SU-DHL-6 (cell line): ENCODE results near the gene SMAD7.

ENCODE experiments used
- H2AFZ ChIP-seq: fragments of 200-600 bp; sonication (generic); 2 replicates; pipeline ENCODE4 v1.6.1; 2014; ENCODE audit warnings: low read depth, mild to moderate bottlenecking, moderate library complexity, mixed read lengths, antibody characterized with exemption, low read length; ENCODE audit not compliant: severe bottlenecking
- H3F3A ChIP-seq: fragments of 200-600 bp; shearing (Covaris generic); 2 replicates; pipeline ENCODE4 v1.6.0; 2016; ENCODE audit warnings: antibody characterized with exemption, mild to moderate bottlenecking; ENCODE audit not compliant: insufficient read depth
- H3K27ac ChIP-seq: fragments of 200-600 bp; sonication (generic); 2 replicates; pipeline ENCODE4 v1.5.1; 2016; ENCODE audit warnings: low read depth, mild to moderate bottlenecking, low read length, moderate library complexity, mixed read lengths
- H3K27me3 ChIP-seq: fragments of 200-600 bp; sonication (generic), shearing (Covaris generic); 2 replicates; pipeline ENCODE4 v1.6.0; 2014; ENCODE audit warnings: mild to moderate bottlenecking, low read length
- H3K36me3 ChIP-seq: fragments of 200-600 bp; sonication (generic); 2 replicates; pipeline ENCODE4 v1.6.1; 2014; ENCODE audit warnings: mild to moderate bottlenecking, low read length, mixed read lengths
- H3K4me2 ChIP-seq: fragments of 300-600, 200-600 bp; shearing (Covaris generic), sonication (generic); 2 replicates; pipeline ENCODE4 v1.6.0; 2014; ENCODE audit warnings: low read length, low read depth, mild to moderate bottlenecking; ENCODE audit not compliant: poor library complexity, severe bottlenecking
- H3K4me3 ChIP-seq: fragments of 200-600 bp; sonication (generic); 2 replicates; pipeline ENCODE4 v1.5.1; 2014; ENCODE audit warnings: antibody characterized with exemption, low read length, mild to moderate bottlenecking, mixed read lengths; ENCODE audit not compliant: insufficient read depth, poor library complexity, severe bottlenecking
- H3K79me2 ChIP-seq: fragments of 200-600 bp; sonication (generic); 2 replicates; pipeline ENCODE4 v1.6.1; 2014; ENCODE audit warnings: mild to moderate bottlenecking, low read length, moderate library complexity; ENCODE audit not compliant: insufficient read depth
- H3K9ac ChIP-seq: fragments of 200-600 bp; sonication (generic); 2 replicates; pipeline ENCODE4 v1.7.0; 2014; ENCODE audit warnings: mild to moderate bottlenecking, low read length
- H3K9me2 ChIP-seq: fragments of 200-600 bp; sonication (generic); replicated peaks from 2 replicates; pipeline ENCODE4 v1.6.1; 2014; ENCODE audit warnings: low read length; ENCODE audit not compliant: insufficient read depth
- H3K9me3 ChIP-seq: fragments of 200-600 bp; sonication (generic); 2 replicates; pipeline ENCODE4 v1.6.1; 2014; ENCODE audit warnings: low read length, mixed read lengths; ENCODE audit not compliant: insufficient read depth
- H4K20me1 ChIP-seq: fragments of 200-600 bp; sonication (generic); 2 replicates; pipeline ENCODE4 v1.6.1; 2014; ENCODE audit warnings: low read depth, mild to moderate bottlenecking, antibody characterized with exemption, low read length, moderate library complexity, mixed read lengths
- EZH2phosphoT487 ChIP-seq: fragments of 200-600 bp; sonication (generic), shearing (Covaris generic); conservative IDR thresholded peaks from 2 replicates; pipeline ENCODE4 v1.6.1; 2018; ENCODE audit warnings: mild to moderate bottlenecking, antibody characterized with exemption, low read length, moderate library complexity, mixed read lengths
- TF ChIP-seq, protein P1 (sequence below): fragments of 200-600 bp; sonication (generic); IDR thresholded peaks from one replicate; pipeline ENCODE4 v1.5.1; 2017; ENCODE audit warnings: antibody characterized with exemption, mild to moderate bottlenecking, low read length, moderate library complexity; ENCODE audit not compliant: insufficient read depth, poor library complexity, severe bottlenecking

The SMAD7 gene

DNA sequence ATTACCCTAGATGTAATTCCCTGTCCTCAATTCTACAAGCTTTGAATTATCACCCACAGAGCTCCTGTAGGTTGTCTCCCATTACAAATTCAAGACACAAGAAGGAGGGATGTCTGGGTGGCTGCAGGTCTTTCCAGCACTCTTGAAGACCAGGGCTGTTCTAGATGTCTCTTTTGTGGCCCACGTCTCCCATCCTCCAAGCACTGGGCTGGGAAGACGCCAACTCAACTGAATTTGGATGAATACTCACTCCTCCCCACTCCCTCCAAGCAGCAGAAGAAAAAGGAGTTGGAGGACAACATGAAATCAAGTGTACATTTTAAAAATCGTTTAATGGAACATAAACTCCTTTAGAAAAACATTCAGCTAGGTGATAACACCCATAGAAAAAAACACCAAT lies 31.2 kb downstream of the SMAD7 start:
- no peaks in the 10 kb centered on the region for H3K79me2 ChIP-seq

DNA sequence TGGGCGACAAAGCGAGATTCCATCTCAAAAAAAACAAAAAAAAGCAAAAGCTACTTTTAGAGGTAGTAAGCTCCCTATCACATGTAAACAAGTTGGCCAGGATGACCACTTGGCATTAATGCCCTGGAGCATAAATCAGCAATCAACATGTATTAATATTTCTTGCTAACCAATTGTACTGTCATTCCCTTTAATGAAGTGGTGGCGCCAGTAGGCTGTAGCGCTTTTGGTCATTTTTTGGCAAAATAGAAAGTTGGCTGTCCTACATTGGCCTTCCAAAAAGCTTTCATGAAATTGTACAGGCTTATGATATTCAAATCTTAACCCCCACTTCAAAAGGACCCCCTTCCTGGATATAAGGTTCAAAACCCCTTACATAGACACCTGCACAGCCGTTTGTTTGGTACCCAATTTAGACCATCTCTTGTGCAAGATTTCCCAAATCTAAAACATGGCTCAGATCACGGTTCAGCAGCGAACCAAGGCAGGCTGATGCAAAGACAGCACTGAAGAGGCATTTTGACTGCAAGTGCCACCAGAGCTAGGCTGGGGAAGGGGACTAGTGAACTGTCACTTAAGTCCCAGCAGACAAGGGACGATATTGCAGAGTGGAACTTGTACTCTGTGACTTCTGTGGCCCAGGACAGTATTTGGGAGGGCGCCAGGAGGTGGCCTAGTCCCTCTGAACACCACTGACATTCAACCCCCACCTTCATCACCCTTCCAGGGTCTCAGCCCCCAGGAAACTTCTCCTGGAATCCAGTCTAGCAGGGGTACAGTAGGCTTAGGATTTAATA lies 31.9 kb downstream of the SMAD7 start:
- Histone ChIP-seq H3K4me2 (no peak overlapping the region), H3K9me3 (no peaks in the 10 kb centered on the region), H3K4me3 (no peak overlapping the region), H3K9ac (no peak overlapping the region), H2AFZ (no peak overlapping the region), H3K27ac (no peak overlapping the region), H3K27me3 (no peaks in the 10 kb centered on the region), H3K36me3 (no peaks in the 10 kb centered on the region), H3K9me2 (no peaks in the 10 kb centered on the region), H4K20me1 (no peaks in the 10 kb centered on the region), H3K79me2 (no peaks in the 10 kb centered on the region), H3F3A (no peaks in the 10 kb centered on the region)
- TF ChIP-seq EZH2phosphoT487 = no peak
- TF ChIP-seq, protein P1, sequence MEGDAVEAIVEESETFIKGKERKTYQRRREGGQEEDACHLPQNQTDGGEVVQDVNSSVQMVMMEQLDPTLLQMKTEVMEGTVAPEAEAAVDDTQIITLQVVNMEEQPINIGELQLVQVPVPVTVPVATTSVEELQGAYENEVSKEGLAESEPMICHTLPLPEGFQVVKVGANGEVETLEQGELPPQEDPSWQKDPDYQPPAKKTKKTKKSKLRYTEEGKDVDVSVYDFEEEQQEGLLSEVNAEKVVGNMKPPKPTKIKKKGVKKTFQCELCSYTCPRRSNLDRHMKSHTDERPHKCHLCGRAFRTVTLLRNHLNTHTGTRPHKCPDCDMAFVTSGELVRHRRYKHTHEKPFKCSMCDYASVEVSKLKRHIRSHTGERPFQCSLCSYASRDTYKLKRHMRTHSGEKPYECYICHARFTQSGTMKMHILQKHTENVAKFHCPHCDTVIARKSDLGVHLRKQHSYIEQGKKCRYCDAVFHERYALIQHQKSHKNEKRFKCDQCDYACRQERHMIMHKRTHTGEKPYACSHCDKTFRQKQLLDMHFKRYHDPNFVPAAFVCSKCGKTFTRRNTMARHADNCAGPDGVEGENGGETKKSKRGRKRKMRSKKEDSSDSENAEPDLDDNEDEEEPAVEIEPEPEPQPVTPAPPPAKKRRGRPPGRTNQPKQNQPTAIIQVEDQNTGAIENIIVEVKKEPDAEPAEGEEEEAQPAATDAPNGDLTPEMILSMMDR = no peak

More for the DNA sequence above, 31.2 kb downstream of the SMAD7 start:
- no peaks in the 10 kb centered on the region for H3K36me3 ChIP-seq
- no peaks in the 10 kb centered on the region for H3F3A ChIP-seq
- no peak for TF ChIP-seq EZH2phosphoT487
- TF ChIP-seq, protein P1 = no peak
- no peaks in the 10 kb centered on the region for H3K27me3 ChIP-seq
- H3K9me2 ChIP-seq = no peaks in the 10 kb centered on the region
- H4K20me1 ChIP-seq = no peaks in the 10 kb centered on the region
- H2AFZ ChIP-seq = no peak overlapping the region
- no peak overlapping the region for H3K9ac ChIP-seq
- H3K9me3 ChIP-seq = no peaks in the 10 kb centered on the region
- H3K4me3 ChIP-seq = no peak overlapping the region
- H3K4me2 ChIP-seq = no peak overlapping the region
- H3K27ac ChIP-seq = no peak overlapping the region

DNA sequence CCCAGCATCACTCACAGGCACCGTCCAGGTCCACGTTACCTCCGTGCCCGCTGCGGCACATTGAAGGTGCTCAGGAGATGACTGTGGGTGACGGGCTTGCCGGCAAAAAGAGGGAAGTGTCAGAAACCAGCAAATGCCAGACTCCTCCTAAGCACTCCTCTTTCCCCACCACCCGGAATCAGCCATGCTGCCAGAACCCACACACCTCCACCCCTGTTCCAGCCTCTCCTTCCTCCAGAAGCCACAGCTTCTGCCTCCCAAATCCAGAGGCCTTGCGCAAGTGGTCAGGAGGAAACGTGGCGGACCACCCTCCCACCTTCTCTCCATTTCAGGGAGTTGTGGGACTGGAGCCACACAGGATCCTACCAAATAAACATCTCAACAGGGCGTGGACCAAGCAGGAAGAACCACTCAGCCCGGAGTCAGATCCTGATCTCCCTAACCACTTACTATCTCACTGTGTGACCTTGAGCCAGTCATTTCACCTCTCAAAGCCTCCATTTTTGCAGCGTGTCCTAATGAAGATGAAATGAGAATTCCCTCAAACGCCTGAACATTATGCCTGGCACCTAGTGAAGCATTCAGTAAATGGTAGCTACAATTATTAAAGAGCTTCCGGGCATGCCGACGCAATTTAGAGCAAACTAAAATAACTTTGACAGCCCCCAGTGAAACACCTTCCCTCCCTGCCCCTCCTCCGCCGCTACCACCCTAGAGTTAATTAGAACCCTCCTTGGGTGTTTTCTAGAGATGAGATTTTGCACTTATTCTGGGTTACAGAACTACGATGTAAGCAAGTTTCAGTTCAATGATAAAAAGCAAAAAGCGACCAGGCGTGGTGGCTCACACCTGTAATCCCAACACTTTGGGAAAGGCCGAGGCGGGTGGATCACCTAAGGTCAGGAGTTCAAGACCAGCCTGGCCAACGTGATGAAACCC lies 32.9 kb downstream of the SMAD7 start:
- no peaks in the 10 kb centered on the region for H3F3A ChIP-seq
- H3K4me2 ChIP-seq = no peak overlapping the region
- no peaks in the 10 kb centered on the region for H3K9me2 ChIP-seq
- no peaks in the 10 kb centered on the region for H3K79me2 ChIP-seq
- TF ChIP-seq EZH2phosphoT487 = no peak
- TF ChIP-seq, protein P1 = no peak
- H4K20me1 ChIP-seq = no peaks in the 10 kb centered on the region
- H3K27me3 ChIP-seq = no peaks in the 10 kb centered on the region
- H3K9me3 ChIP-seq = no peaks in the 10 kb centered on the region
- H3K27ac ChIP-seq = no peak overlapping the region
- no peak overlapping the region for H3K9ac ChIP-seq
- H3K36me3 ChIP-seq = no peaks in the 10 kb centered on the region
- H2AFZ ChIP-seq = no peak overlapping the region
- no peak overlapping the region for H3K4me3 ChIP-seq
